Gastroesophageal sphincter (tissue), 3 donors: Measurements from ENCODE around the gene SND1.

ENCODE experiments used
- CTCF ChIP-seq, 4 experiments: fragments of 200-600 bp in 2 of 4; fragments of 450-650 bp in 2 of 4; sonication (generic) in 1 of 4; IDR thresholded peaks; one replicate each; pipeline ENCODE4 v1.5.1; 2017 to 2019; ENCODE audit warnings: antibody characterized with exemption in 4 of 4, mild to moderate bottlenecking in 2 of 4, moderate library complexity in 2 of 4
- POLR2A ChIP-seq, 2 donors: fragments of 450-650 bp; IDR thresholded peaks; one replicate each; pipeline ENCODE4 v1.6.1; 2017; ENCODE audit warnings: antibody characterized with exemption in 2 of 2, mild to moderate bottlenecking in 2 of 2, moderate library complexity in 1 of 2

GRCh38 chr7:127873151-127873550, 221.2 kb downstream of the SND1 start:
- TF ChIP-seq CTCF (IDR thresholded peaks at IDR 0.05) = no peak
- no peak for TF ChIP-seq POLR2A (IDR thresholded peaks at IDR 0.05)
